Activated CD8-positive, alpha-beta memory T cell treated with anti-CD3 and anti-CD28 coated beads for 1 hour (primary cell): Measurements from ENCODE around the gene CCDC195.

ENCODE experiments used
- DNase-seq, 2 donors: peaks; one replicate each; pipeline ENCODE4 v3.0.0-alpha.2; 2020; ENCODE audit warnings: low read depth in 1 of 2; ENCODE audit errors: extremely low read depth in 1 of 2

The CCDC195 gene

DNA sequence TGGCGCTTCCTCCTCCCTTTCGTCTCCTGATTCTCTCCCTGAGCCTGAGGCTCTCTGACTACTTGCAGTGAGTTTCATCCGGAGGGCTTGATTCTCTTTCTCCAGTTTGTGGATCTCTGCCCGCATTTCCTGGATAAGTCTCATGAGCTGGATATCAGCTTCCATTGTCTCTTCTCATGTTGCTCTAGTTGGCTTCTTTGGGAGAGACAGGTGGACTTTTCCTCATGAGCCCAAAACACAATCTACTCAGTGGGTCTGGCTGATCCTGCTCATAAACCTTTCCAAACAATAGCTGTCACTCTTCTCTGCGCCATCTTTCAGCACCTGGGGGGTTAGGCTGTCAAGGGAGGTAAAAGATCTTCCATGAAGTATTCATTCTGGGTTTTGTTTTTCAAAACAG lies at the start of gene CCDC195:
Gene CCDC195 (minus strand): TSS at position 165 of the 400 bp plus-strand sequence. CDS start 0 bp downstream, at position 165.
- no peak for DNase-seq

- no peak for DNase-seq
Observed at GRCh38 chr2:224764565-224765236, 48.5 kb upstream of the CCDC195 start.

- no peak for DNase-seq
Observed at GRCh38 chr2:224757934-224758548, 41.9 kb upstream of the CCDC195 start.

- no peak for DNase-seq
Observed at GRCh38 chr2:224753743-224754540, 37.8 kb upstream of the CCDC195 start.

DNA sequence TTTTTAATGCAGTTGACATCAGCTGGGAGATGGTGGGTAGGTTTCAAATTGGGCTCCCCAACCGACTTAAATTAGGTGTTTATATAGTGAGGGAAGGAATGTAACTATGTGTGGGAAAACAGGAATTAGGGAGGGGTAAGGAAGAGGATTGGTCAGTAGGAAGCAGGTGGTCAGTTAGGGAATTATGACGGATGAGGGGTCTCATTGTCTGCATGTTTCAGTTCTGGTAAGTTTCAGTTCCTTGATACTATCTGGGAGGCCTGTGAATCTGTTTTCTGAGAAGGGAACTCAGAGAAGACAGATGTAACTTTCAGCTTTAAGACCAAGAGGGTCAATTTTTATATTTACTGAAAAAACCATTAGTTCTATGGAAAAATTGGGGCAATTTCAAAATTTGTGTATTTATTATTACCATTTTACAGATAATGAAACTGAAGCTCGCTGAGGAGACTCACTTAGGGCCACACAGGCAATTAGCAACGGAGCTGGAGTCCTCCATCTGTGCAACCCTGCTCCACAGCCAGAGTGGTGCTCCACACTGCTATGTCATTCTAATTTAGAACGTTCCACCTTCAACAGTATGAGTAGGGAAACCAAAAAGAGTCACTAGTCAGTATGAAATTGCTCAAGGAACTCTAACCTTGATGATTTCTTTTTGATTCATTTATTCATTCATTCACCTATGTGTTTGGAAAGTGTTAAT lies 36.0 kb upstream of the CCDC195 start:
- DNase-seq = no peak

GRCh38 chr2:224749136-224749535 lies 33.0 kb upstream of the CCDC195 start:
- no peak for DNase-seq

- DNase-seq = no peak
Observed at GRCh38 chr2:224747765-224748164, 31.6 kb upstream of the CCDC195 start.

DNA sequence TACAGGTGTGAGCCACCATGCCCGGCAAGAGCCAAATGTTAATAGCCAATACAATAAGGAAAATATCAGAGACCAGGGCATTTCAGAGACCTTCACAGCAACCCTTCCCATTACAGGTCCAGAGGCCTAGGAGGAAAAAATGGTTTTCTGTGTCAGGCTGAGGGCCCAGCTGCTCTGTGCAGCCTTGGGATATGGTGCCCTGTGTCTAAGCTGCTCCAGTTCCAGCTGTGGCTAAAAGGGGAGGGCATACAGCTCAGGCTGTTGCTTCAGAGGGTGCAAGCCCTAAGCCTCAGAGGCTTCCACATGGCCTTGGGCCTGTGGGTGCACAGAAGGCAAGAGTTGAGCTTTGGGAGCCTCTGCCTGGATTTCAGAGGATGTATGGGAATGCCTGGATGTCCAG lies 20.1 kb upstream of the CCDC195 start:
- DNase-seq = no peak

GRCh38 chr2:224734949-224735348 lies 18.8 kb upstream of the CCDC195 start:
- no peak for DNase-seq

DNA sequence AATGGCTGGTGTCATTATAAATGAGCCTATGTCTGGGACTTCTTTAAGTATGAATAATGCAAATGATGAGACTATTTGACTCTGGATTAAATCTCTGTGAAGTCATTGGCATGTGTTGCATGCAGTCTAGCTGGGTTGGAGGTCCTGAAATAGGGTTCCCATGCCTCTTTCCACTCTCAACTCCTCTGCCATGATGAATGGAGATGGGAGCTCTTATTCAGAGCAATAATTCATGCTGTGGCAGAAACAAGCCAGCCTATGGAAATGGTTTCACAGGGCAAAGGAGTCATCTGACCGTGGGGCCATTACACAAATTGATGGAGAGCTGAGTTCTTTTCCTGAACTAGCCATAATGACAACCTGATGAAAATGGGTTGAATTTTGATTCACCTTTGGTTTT lies 15.5 kb upstream of the CCDC195 start:
- DNase-seq = no peak

- no peak for DNase-seq
Observed at GRCh38 chr2:224729435-224729834, 13.3 kb upstream of the CCDC195 start.

DNA sequence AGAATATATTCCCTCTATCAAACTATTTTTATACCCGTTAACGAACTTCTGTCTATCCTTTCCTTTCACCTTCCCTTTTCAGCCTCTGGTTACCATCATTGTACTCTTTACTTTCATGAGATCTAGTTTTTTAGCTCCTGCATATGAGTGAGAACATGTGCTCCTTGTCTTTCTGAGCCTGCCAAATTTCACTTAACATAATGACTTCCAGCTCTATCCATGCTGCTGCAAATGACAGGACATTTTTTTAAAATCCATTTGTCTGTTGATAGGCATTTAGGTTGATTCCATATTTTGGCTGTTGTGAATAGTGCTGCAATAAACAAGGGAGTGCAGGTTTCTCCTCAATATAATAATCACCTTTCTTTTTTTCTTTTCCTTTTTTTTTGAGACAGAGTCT lies 8.2 kb upstream of the CCDC195 start:
- DNase-seq = no peak

GRCh38 chr2:224723586-224724217 lies 7.5 kb upstream of the CCDC195 start:
- no peak for DNase-seq

DNA sequence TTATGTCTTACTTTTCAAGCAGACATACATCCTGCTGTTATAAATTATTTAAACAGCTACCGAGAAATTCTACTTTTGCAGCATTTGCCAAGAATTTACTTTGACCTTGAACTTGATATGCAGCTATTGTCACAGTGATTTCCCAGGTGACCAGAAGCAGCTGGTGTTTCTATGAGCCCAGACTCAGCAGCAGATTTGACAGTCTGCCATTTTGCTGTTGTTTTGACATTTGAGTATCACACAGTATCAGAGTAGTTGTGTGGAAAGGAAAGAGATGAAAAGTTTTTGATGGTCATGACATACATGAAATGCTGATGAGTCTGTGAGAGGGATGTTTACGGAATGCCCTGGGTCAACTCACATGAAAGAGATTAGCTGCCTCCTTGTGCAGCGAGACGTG lies 6.6 kb upstream of the CCDC195 start:
- no peak for DNase-seq

- DNase-seq = no peak
Observed at GRCh38 chr2:224722250-224722649, 6.1 kb upstream of the CCDC195 start.

DNA sequence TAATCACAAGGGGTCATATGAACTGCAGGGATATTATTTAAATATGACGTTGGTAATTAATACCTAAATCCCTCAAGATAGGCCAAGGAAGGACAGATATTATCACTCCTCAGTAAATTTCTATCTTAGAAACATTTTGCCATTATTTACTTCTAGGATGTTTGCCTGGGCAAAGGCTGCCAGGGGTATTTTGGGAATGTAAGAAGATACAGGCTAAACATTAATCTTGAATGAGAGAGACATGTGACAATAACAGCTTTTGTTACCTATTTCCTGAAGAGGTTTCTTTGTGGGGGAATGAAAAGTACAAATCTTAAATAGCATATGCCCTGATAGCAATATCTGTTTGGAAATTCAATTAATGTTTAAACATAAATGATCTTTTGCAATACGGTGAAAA lies 756 bp upstream of the CCDC195 start:
- no peak for DNase-seq

- no peak for DNase-seq
Observed at GRCh38 chr2:224711859-224712665, 4.1 kb downstream of the CCDC195 start.

DNA sequence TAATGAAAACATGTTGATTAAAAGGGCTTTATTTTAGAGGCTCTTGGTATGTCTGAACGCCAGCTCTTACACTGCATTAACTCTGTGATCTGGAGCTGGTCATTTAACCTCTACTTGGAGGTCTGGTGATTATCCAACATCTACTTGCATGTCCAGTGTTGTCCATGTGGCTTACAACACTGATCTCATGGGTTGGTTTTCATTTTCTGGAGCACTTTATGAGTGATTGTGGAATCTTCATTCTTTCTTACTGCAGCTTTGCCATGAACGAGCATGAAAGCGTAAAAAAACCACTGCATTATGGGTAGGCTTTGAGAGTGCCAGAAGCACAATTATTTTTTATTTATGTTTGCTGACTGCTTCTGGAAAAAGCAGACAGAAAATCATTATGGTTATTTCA lies 4.8 kb downstream of the CCDC195 start:
- no peak for DNase-seq

DNA sequence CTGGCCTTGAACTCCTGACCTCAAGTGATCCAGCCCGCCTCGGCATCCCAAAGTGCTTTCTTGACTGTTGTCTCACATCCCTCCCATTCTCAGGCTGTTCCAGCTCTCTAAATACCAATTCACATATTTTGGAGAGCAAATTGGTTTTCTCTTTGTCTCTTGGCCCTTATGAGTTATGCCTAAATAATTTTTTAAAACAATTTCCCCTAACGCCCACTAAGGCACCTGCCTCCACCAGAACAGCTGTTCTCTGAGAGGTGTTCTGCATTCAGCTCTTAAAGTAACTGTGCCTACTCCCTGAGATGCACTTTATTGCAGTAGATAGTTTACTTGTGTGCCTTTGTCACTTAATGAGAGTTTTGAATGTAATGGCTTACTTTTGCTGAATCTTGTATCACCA lies 6.9 kb downstream of the CCDC195 start:
- no peak for DNase-seq

DNA sequence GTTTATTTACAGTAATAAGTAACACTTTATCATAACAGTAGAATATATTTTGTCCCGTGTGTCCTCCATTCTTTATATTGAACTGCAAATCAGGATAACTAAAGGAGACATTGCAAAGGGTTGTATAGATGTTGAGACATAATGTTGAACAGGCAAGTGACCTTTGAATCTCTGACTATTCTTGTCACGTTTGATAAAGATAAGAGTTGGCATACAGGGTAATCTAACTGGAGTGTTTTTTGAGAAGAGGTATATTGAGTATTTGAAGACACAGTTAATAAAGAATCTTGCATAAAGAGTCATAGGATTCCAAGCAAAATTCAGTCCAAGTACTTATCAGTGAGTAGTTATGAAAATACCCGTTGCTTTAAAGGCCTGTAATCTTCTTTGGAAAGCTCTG lies 21.7 kb downstream of the CCDC195 start:
- no peak for DNase-seq
